ENCODE data around the gene MAPKAP1. TPM values are rescaled to one million over a fixed set of nuclear protein-coding genes. Genes with fewer than 3 reads are reported as not detected.

MAPKAP1 gene
- total RNA-seq, 4 donors from 2014 or later: 76.5 to 141 (median 87.5) TPM

DNA sequence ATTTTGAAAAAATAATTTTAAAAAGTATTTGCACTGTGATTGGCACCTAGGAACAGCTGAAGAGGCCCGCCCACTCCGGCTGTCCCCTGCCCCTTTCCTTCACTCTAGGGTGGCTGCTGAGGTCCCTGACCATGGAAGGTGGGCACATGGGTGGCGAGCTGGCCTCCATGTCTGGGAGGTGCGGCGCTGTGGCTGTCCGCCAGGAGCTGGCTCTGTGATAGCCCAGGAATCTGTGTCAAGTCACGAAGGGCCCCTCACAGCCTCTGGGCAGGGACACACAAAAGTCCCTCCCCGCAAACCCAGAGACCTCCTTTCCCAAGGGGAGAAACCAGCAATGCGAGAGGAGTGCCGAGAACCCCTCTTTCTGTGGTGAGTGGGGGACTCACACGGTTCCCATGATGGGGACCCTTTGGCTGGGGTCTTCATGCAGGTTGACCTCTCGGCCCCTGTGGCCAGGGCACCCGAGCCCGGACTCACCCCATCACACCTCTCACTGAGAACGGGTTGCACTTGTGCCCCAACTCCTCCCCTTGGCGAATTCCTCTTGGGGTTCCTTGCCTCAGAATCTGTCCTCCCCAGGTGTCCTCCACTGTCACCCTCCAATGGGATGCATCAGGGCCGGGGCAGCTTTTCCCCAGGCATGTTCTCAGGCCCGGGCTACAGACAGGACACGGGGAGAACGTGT is 277.4 kb downstream of the MAPKAP1 start:
- no peak for TF ChIP-seq POLR2AphosphoS5 (IDR thresholded peaks at IDR 0.05)
- TF ChIP-seq POLR2A (IDR thresholded peaks at IDR 0.05): no peak
- TF ChIP-seq EP300 (IDR thresholded peaks at IDR 0.05): no peak
- TF ChIP-seq, protein P1, sequence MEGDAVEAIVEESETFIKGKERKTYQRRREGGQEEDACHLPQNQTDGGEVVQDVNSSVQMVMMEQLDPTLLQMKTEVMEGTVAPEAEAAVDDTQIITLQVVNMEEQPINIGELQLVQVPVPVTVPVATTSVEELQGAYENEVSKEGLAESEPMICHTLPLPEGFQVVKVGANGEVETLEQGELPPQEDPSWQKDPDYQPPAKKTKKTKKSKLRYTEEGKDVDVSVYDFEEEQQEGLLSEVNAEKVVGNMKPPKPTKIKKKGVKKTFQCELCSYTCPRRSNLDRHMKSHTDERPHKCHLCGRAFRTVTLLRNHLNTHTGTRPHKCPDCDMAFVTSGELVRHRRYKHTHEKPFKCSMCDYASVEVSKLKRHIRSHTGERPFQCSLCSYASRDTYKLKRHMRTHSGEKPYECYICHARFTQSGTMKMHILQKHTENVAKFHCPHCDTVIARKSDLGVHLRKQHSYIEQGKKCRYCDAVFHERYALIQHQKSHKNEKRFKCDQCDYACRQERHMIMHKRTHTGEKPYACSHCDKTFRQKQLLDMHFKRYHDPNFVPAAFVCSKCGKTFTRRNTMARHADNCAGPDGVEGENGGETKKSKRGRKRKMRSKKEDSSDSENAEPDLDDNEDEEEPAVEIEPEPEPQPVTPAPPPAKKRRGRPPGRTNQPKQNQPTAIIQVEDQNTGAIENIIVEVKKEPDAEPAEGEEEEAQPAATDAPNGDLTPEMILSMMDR (IDR thresholded peaks at IDR 0.05): no peak

DNA sequence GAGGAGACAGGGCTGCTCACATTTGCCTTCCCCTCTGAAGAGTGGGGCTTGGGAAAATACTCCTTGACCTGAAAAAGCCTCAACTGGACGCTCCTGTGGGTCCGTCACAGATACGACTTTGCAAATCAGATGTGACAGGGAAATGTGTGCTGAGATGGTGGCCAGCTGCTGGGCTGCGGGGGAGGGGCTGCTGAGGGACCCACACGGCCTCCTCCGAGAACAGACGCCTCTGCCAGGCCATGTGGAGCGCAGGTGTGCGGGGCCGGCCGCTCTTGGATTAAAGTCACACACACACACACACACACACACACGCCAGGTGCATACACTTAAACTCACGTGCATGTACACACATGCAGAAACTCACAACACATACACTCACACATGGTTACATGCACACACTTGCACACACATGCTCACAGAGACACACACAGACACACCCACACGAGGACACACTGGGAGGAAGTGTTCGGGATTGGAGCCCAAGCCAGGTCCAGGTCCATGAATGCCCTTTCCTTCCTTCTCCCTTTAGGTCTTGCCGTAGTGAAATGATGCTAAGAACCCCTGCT is 278.0 kb downstream of the MAPKAP1 start:
- Histone ChIP-seq H3K36me3 (no peaks in the 10 kb centered on the region), H3K4me3 (no peak overlapping the region), H3K27me3 (no peaks in the 10 kb centered on the region), H3K9me3 (no peaks in the 10 kb centered on the region), H3K27ac (no peak overlapping the region), H3K4me1 (no peaks in the 10 kb centered on the region)
- 83% methylated on average over 2 to 5 of the region's 16 CpGs for WGBS, 2 donors (ENCODE audit: low coverage in 1 of 2)
- no peak for TF ChIP-seq POLR2AphosphoS5 (IDR thresholded peaks at IDR 0.05)
- TF ChIP-seq, protein P1 (IDR thresholded peaks at IDR 0.05): no peak
- TF ChIP-seq EP300 (IDR thresholded peaks at IDR 0.05): no peak
- TF ChIP-seq POLR2A (IDR thresholded peaks at IDR 0.05): no peak
- ATAC-seq: no peak

More for the DNA sequence above, 277.4 kb downstream of the MAPKAP1 start:
- Histone ChIP-seq H3K27me3 (no peaks in the 10 kb centered on the region), H3K27ac (no peak overlapping the region), H3K36me3 (no peaks in the 10 kb centered on the region), H3K9me3 (no peaks in the 10 kb centered on the region), H3K4me1 (no peaks in the 10 kb centered on the region), H3K4me3 (no peak overlapping the region)
- ATAC-seq: no peak
- 89 to 90% methylated on average over 4 to 13 of the region's 20 CpGs for WGBS, 2 donors (ENCODE audit: low coverage in 1 of 2)

DNA sequence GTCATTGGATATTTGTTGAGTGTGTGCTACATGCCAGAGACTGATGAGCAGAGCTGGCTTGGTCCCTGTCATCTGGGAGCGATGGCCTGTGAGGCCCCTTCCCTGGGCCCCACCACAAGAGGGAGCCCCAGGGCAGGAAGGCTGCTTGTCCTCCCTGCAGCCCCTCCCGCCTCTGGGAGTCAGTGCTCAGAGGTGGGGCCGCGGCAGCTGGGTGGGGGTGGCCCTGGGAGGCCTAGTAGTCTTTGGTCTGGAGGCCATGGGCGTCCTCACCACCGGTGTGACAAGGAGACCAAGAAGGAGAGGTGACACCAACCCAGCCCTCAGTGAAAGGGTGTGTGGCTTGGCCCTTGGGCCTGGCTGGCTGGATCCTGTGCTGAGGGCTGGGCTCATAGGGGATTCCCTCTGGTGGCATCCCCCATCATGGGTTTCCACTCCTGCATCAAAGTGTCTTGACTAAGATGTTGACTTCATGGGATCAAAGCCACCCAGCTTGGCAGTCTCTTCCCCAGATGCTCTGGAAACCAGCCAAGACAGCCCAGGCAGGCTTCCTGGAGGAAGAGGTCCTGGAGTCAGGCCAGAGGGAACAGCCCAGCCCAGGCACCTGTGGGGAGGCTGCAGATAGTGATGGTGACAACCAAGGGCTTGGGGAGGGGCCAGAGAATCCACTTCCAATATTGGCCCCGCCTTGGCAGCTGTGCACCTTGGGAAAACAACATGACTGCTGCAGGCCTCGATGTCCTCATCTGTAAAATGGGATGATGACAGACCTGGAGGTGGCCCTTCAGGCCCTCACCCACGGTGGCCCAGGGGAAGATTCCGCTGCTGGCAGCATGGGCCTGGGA is 278.7 kb downstream of the MAPKAP1 start:
- no peak for ATAC-seq

DNA sequence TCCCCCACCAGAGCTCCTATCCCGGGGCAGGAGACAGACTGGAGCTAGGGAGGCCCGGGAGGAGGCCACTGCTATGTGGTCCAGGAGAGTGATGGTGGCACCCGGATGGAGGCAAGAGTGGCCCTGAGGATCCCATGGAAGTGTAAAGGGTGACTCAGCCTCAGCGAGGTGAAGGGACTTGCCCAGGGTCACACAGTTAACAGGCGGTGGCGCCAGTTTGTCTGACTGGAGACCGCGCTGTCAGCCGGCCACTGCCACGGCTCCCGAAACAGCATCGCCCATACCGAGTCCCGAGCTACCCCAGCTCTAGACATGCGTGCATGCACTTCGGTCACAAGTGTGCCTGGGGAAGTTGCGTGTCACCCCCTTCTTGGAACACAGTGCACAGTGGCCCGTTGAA is 279.5 kb downstream of the MAPKAP1 start:
- WGBS, 2 donors (ENCODE audit: low coverage in 1 of 2): 93% methylated on average over 3 of the region's 18 CpGs; no CpG with 5 or more reads in 1 of the 2 donors
- TF ChIP-seq, protein P1 (IDR thresholded peaks at IDR 0.05): no peak
- no peak for TF ChIP-seq POLR2A (IDR thresholded peaks at IDR 0.05)
- Histone ChIP-seq H3K27me3 (no peaks in the 10 kb centered on the region), H3K27ac (no peak overlapping the region), H3K36me3 (no peaks in the 10 kb centered on the region), H3K9me3 (no peaks in the 10 kb centered on the region), H3K4me1 (no peaks in the 10 kb centered on the region), H3K4me3 (no peak overlapping the region)
- ATAC-seq: no peak

More for the DNA sequence above, 278.7 kb downstream of the MAPKAP1 start:
- no peaks in the 10 kb centered on the region for H3K27me3 ChIP-seq
- no peaks in the 10 kb centered on the region for H3K36me3 ChIP-seq
- TF ChIP-seq, protein P1 (IDR thresholded peaks at IDR 0.05): peak in 2 of 4 experiments; percentile 31 to 56
- TF ChIP-seq POLR2A (IDR thresholded peaks at IDR 0.05): no peak
- H3K9me3 ChIP-seq: no peaks in the 10 kb centered on the region
- H3K4me1 ChIP-seq: no peaks in the 10 kb centered on the region
- H3K27ac ChIP-seq: no peak overlapping the region
- no peak overlapping the region for H3K4me3 ChIP-seq
- WGBS, 2 donors (ENCODE audit: low coverage in 1 of 2): no CpG with 5 or more reads among the region's 10 CpGs

All from gastroesophageal sphincter (tissue), 4 donors.